ENCODE measurements around the gene ACTL10. TPM values are rescaled to one million over a fixed set of nuclear protein-coding genes. Genes with fewer than 3 reads are reported as not detected.

Gene ACTL10
- total and polyA plus RNA-seq, 11 donors: 0.13 to 1.1 (median 0.36) TPM

DNA sequence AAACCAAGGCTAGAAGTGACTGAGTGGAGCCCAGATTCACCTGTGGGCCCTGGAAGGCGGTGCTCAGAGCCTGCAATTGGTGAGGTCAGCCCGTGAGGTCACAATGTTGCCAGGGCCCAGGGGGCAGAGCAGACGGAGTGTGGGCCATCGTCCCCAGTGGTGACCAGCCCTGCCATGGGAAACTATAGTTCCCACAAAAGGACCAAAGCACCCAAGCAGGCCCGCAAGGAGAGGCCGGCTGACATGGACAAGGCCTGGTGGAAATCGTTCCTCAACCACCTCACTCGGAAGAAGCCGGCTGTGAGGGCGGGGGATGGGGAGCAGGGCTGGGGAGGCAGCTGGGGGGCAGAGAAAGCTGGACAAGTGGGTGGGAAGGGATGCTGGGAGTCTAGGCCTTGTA lies 4.6 kb upstream of the ACTL10 start, which contains the start of gene C20orf144:
Gene C20orf144 (plus strand): TSS at position 156 of the 400 bp plus-strand sequence. CDS start 19 bp downstream, at position 175.
- Histone ChIP-seq H3K4me1 (peaks cover 0 to 37% (median 22%) of the 10 kb centered on the region in 12 donors), H3K9me3 (no peaks in the 10 kb centered on the region), H3K27me3 (no peaks in the 10 kb centered on the region), H3K27ac (peak within 1 kb of the TSS; percentile 34 to 95 (median 83)), H3K4me3 (peak within 1 kb of the TSS; percentile 56 to 90 (median 69)), H3K36me3 (peaks cover 0 to 33% (median 12%) of the 10 kb centered on the region in 9 donors)
- intact Hi-C loops (cut with DNase I): loop anchor here in 1 of 10 donors (5.0 kb wide), 1 partner anchor 260 kb away; the partner anchor contains the start of gene CDK5RAP1
- ATAC-seq (no peak), DNase-seq (no peak)
- 92 to 95% (median 93%) methylated on average over 10 of the region's 10 CpGs for WGBS, 4 donors
- TF ChIP-seq, protein P1, sequence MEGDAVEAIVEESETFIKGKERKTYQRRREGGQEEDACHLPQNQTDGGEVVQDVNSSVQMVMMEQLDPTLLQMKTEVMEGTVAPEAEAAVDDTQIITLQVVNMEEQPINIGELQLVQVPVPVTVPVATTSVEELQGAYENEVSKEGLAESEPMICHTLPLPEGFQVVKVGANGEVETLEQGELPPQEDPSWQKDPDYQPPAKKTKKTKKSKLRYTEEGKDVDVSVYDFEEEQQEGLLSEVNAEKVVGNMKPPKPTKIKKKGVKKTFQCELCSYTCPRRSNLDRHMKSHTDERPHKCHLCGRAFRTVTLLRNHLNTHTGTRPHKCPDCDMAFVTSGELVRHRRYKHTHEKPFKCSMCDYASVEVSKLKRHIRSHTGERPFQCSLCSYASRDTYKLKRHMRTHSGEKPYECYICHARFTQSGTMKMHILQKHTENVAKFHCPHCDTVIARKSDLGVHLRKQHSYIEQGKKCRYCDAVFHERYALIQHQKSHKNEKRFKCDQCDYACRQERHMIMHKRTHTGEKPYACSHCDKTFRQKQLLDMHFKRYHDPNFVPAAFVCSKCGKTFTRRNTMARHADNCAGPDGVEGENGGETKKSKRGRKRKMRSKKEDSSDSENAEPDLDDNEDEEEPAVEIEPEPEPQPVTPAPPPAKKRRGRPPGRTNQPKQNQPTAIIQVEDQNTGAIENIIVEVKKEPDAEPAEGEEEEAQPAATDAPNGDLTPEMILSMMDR (IDR thresholded peaks at IDR 0.05): no peak
- no peak for TF ChIP-seq POLR2A (IDR thresholded peaks at IDR 0.05)

DNA sequence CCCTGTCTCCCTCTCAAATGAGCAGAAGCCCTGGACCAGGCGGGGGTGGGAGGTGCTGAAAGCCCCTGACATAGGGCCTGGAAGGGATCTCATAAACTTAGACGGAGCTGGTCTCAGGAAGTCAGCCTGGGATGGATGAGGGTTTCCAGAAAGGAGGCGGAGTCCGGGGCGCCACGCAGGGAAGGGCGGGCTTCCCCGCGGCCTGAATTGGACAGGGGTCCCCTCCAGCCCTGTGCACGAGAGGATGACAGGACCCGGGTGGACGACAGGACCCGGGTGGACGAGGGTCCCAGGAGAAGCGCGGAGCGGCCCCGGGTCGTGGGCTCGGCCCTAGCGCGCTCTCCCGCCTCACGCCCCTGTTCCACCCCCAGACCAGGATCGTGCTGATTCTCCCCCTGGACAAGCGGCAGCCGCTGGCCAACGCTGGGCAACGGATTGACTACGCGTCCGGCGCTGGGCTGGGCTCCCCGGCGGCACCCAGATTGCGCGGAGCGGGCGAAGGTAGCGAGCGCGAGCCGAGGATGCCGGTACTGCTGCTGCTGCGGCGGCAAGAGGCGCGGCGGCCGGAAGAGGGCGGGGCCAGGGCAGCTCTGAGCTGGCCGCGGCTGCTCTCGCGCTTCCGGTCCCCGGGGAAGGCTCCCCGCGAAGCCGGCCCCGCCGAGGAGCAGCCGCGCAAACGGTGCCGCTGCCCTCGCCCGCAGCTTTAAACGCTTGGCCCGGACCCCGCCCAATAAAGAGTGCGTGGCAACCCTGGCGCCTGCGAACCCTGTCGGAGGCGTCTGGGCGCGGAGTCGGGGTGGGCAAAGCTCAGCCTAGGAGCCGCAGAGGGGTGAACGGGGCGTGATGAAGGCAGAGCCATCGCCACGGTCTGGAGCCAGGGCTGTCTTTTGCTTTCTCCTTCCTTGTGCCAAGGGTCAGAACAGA lies 3.3 kb upstream of the ACTL10 start:
- peak in 3 of 4 donors; percentile 66 to 69 (median 67) for ATAC-seq
- TF ChIP-seq, protein P1 (IDR thresholded peaks at IDR 0.05): peak in 1 of 12 donors; percentile 6
- TF ChIP-seq POLR2A (IDR thresholded peaks at IDR 0.05): peak in 1 of 2 donors; percentile 63
- H3K27me3 ChIP-seq: no peaks in the 10 kb centered on the region
- DNase-seq: peak; percentile 84 to 93 (median 88)
- no peaks in the 10 kb centered on the region for H3K9me3 ChIP-seq
- H3K4me1 ChIP-seq: peaks cover 3 to 49% (median 34%) of the 10 kb centered on the region in 12 donors
- H3K36me3 ChIP-seq: peaks cover 0 to 20% (median 10%) of the 10 kb centered on the region in 9 donors
- intact Hi-C loops (cut with DNase I): loop anchor here in 1 of 10 donors (5.0 kb wide), 1 partner anchor 261 kb away; the partner anchor contains the start of gene CDK5RAP1
- 1 to 2% (median 1%) methylated on average over 50 to 84 of the region's 84 CpGs for WGBS, 4 donors
- peak overlapping the region; percentile 56 to 90 (median 69) for H3K4me3 ChIP-seq
- peak overlapping the region; percentile 34 to 95 (median 83) for H3K27ac ChIP-seq

DNA sequence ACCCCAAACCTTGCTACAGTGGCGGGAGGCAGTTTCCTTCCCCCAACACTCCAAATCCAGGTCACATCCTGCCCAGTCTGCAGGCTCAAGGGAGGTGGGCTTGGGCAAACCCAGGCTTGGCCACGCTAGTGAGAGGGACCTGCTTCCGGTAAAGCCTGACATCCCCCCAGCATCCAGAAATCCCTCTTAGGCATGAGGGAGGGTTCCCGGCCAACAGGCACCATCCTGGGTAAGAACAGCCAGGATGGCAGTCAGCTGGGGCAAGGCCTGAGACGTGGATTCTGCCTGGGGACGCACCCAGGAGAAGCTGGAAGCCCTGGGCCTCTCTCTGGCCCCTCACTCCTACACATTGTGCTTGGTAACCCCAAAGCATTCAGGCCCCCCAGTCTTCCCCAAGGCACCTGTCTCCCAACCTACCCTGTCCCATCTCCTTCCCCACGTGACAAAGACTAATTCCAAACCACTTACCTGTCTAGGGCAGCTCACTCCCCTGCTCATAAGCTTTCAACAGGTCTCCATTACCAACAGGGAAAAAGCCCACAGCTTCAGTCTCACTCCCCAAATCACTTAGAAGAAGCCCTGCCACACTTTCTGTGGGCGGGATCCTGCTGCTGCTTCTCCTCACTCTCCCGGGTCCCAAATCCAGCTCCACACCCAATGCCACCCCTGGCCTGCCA lies 2.5 kb upstream of the ACTL10 start:
- no peak for ATAC-seq
- peaks cover 3 to 52% (median 35%) of the 10 kb centered on the region in 12 donors for H3K4me1 ChIP-seq
- H3K27me3 ChIP-seq: no peaks in the 10 kb centered on the region
- H3K9me3 ChIP-seq: no peaks in the 10 kb centered on the region
- DNase-seq: peak in 1 of 5 donors; percentile 49
- WGBS, 4 donors: 37 to 53% (median 49%) methylated on average over 9 of the region's 9 CpGs
- intact Hi-C loops (cut with DNase I): loop anchor here in 1 of 10 donors (5.0 kb wide), 1 partner anchor 262 kb away; the partner anchor contains the start of gene CDK5RAP1
- peak overlapping the region in 11 of 12 donors; percentile 75 to 95 (median 83) for H3K27ac ChIP-seq
- peaks cover 0 to 23% (median 13%) of the 10 kb centered on the region in 9 donors for H3K36me3 ChIP-seq
- no peak for TF ChIP-seq POLR2A (IDR thresholded peaks at IDR 0.05)
- TF ChIP-seq, protein P1 (IDR thresholded peaks at IDR 0.05): no peak
- H3K4me3 ChIP-seq: peak overlapping the region; percentile 56 to 90 (median 69)
